GM21447 (cell line): ENCODE data around the gene MRGPRE.

Source experiments
- ATAC-seq: cut with Tn5 transposase; IDR thresholded peaks from one replicate; pipeline ENCODE4 v1.9.1; 2021; ENCODE audit not compliant: unreplicated experiment

The MRGPRE gene

GRCh38 chr11:3182462-3182852, 49.8 kb downstream of the MRGPRE start:
- ATAC-seq: no peak

- no peak for ATAC-seq
These were observed 50.3 kb downstream of the MRGPRE start for GRCh38 chr11:3181725-3182461.

- no peak for ATAC-seq
These were observed 51.3 kb downstream of the MRGPRE start for GRCh38 chr11:3180869-3181268.

GRCh38 chr11:3178349-3178748, 53.9 kb downstream of the MRGPRE start:
- ATAC-seq: no peak

- ATAC-seq: no peak
These were observed 54.3 kb downstream of the MRGPRE start for GRCh38 chr11:3177931-3178330.
